Upper lobe of left lung (tissue), 6 donors: Measurements from ENCODE around the gene NR3C2. TPM values are rescaled to one million over a fixed set of nuclear protein-coding genes. Genes with fewer than 3 reads are reported as not detected.

Experiments used
- ATAC-seq, 2 donors: fragments of 200-7000 bp; cut with Tn5 transposase; one replicate each; pipeline ENCODE4 v1.9.1; 2022; ENCODE audit warnings: mild to moderate bottlenecking in 2 of 2, moderate library complexity in 2 of 2; ENCODE audit not compliant: low FRiP score in 2 of 2
- DNase-seq, 2 donors: peaks; one replicate each; pipeline ENCODE4 v3.0.0-alpha.2; 2019 to 2020
- H3K27ac ChIP-seq, 4 donors: fragments of 200-600 bp; sonication (generic); one replicate each; pipeline ENCODE4 v1.5.1; 2016 to 2019
- H3K27me3 ChIP-seq, 4 donors: fragments of 200-600 bp; sonication (generic); one replicate each; pipeline ENCODE4 v1.5.1; 2017 to 2019
- H3K36me3 ChIP-seq, 4 donors: fragments of 200-600 bp; sonication (generic); one replicate each; pipeline ENCODE4 v1.5.1; 2016 to 2019
- H3K4me1 ChIP-seq, 4 donors: fragments of 200-600 bp; sonication (generic); one replicate each; pipeline ENCODE4 v1.5.1; 2018 to 2019
- H3K4me3 ChIP-seq, 4 donors: fragments of 200-600 bp; sonication (generic); one replicate each; pipeline ENCODE4 v1.5.1; 2017 to 2019; ENCODE audit warnings: mild to moderate bottlenecking in 2 of 4, moderate library complexity in 1 of 4
- H3K9me3 ChIP-seq, 4 donors: fragments of 200-600 bp; sonication (generic); one replicate each; pipeline ENCODE4 v1.5.1; 2018 to 2019
- CTCF ChIP-seq, 6 experiments: fragments of 450-650 bp in 4 of 6; fragments of 200-600 bp in 2 of 6; sonication (generic) in 2 of 6; IDR thresholded peaks; one replicate each; pipeline ENCODE4 v1.5.1; 2016 to 2019; ENCODE audit warnings: antibody characterized with exemption in 6 of 6
- EP300 ChIP-seq, 4 donors: sonication (generic); formaldehyde crosslinking; IDR thresholded peaks; one replicate each; pipeline ENCODE4 v1.5.1; 2017; ENCODE audit warnings: antibody characterized with exemption in 4 of 4, control low read depth in 2 of 4
- POLR2A ChIP-seq, 4 donors: fragments of 450-650 bp; IDR thresholded peaks; one replicate each; pipeline ENCODE4 v1.5.1; 2016 to 2017; ENCODE audit warnings: antibody characterized with exemption in 4 of 4, mild to moderate bottlenecking in 2 of 4
- POLR2AphosphoS5 ChIP-seq, 2 donors: sonication (generic); formaldehyde crosslinking; IDR thresholded peaks; one replicate each; pipeline ENCODE4 v1.5.1; 2017; ENCODE audit warnings: antibody characterized with exemption in 2 of 2
- WGBS, 2 donors: methylation state at CpG; one replicate each; pipeline ENCODE4 v1.1.5; 2017 to 2018; 5-methylcytosine and 5-hydroxymethylcytosine counted together
- total RNA-seq, 6 donors: library from RNA; depleted of rRNA in 4 of 6; stranded (reverse); fragments of >200 nt in 4 of 6; gene quantifications; one replicate each; pipeline versions ENCODE4 v1.1.0 to v1.2.1, GENCODE V29; 2016 to 2021
- donor health status: DM: no; HTN: no; CAD: no; lungs with moderate emphysema.
- donor health status: DM: no; HTN: yes; CAD: no; lungs with severe emphysema.

NR3C2 gene
- total RNA-seq, 6 donors from 2014 or later: 10.3 to 39.8 (median 23.7) TPM

DNA sequence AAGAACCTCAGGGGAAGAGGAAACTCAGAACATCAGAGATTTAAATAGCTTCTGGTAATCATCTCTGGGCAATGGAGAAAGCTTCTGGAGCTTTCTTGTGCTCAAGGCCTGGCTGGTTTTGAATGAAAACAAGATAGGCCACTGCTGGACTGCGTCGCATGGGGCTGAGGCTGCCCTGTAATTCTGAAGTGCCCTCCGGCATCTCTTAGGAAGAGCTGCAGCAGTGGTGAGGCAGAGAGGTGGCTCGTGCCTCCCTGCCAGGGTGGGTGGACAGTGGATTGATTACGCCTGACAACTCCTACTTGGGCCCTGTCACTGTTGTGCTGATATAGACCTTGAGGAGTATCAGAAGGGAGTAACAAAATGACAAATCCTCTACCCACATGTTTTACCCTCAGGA, 279.7 kb downstream of the NR3C2 start:
- TF ChIP-seq POLR2AphosphoS5 (IDR thresholded peaks at IDR 0.05) (no peak), POLR2A (IDR thresholded peaks at IDR 0.05) (no peak), EP300 (IDR thresholded peaks at IDR 0.05) (no peak), CTCF (IDR thresholded peaks at IDR 0.05) (no peak)
- DNase-seq: no peak
- no peaks in the 10 kb centered on the region for H3K9me3 ChIP-seq
- peaks cover 0 to 10% (median 1%) of the 10 kb centered on the region in 4 donors for H3K4me1 ChIP-seq
- no peak overlapping the region for H3K27ac ChIP-seq
- WGBS, 2 donors: 89 to 92% methylated on average over 5 of the region's 5 CpGs
- H3K27me3 ChIP-seq: no peaks in the 10 kb centered on the region
- ATAC-seq: no peak
- H3K4me3 ChIP-seq: no peak overlapping the region
- H3K36me3 ChIP-seq: no peaks in the 10 kb centered on the region

DNA sequence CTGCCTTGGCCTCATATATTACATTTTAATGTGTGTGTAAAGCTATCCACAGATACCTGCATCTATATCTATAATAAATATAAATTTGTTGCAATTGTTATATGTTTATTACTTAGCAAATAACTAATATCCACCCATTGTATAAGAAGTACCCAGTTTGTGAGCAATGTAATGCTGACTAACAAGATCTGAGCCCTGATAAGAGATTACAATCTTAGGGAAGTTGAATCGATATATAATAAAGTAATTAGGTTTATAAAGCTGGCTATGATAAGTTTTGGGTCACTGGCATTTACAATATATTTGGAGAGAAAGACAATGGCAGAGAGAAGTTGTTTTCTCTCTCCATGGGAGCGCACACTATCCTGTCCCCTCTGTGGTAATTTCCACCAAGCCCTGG, 280.6 kb downstream of the NR3C2 start:
- WGBS, 2 donors: 81 to 87% methylated on average over 2 of the region's 2 CpGs
- TF ChIP-seq CTCF (IDR thresholded peaks at IDR 0.05) (no peak), EP300 (IDR thresholded peaks at IDR 0.05) (no peak), POLR2A (IDR thresholded peaks at IDR 0.05) (no peak), POLR2AphosphoS5 (IDR thresholded peaks at IDR 0.05) (no peak)
- no peak for ATAC-seq

DNA sequence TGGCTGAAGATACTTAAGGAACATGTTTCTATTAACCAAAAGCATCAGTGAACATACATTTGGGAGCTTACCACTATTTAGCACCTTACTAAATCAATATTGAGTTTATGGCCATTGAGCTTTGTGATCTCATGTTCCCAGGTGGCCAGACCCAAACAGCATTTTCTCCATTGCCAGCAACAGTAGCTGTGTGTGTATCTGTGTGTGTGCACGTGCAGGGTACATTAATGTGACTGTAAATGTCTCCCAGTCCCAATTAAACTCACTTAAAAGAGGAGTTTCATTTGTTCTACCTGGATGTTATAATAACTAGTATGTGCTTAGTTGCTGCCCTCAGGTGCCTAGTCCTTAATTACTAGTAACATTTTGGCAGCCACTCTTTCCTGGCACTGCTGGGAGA, 282.4 kb downstream of the NR3C2 start:
- Histone ChIP-seq H3K36me3 (no peaks in the 10 kb centered on the region), H3K27ac (no peak overlapping the region), H3K9me3 (no peaks in the 10 kb centered on the region), H3K4me3 (no peak overlapping the region), H3K27me3 (no peaks in the 10 kb centered on the region), H3K4me1 (peaks cover 0 to 3% (median 0%) of the 10 kb centered on the region in 4 donors)
- no peak for ATAC-seq
- DNase-seq: no peak
- no peak for TF ChIP-seq POLR2AphosphoS5 (IDR thresholded peaks at IDR 0.05)
- TF ChIP-seq POLR2A (IDR thresholded peaks at IDR 0.05): no peak
- no peak for TF ChIP-seq CTCF (IDR thresholded peaks at IDR 0.05)
- no peak for TF ChIP-seq EP300 (IDR thresholded peaks at IDR 0.05)
- WGBS, 2 donors: 73 to 80% methylated on average over 1 of the region's 1 CpG

More for the DNA sequence above, 280.6 kb downstream of the NR3C2 start:
- DNase-seq: no peak
- Histone ChIP-seq H3K4me1 (peaks cover 0 to 10% (median 1%) of the 10 kb centered on the region in 4 donors), H3K9me3 (no peaks in the 10 kb centered on the region), H3K27me3 (no peaks in the 10 kb centered on the region), H3K4me3 (no peak overlapping the region), H3K36me3 (no peaks in the 10 kb centered on the region), H3K27ac (no peak overlapping the region)

- ATAC-seq: no peak
These were observed 287.4 kb downstream of the NR3C2 start for GRCh38 chr4:148154769-148155168.

More at GRCh38 chr4:148154769-148155168, 287.4 kb downstream of the NR3C2 start:
- WGBS, 2 donors: 83 to 87% methylated on average over 6 of the region's 6 CpGs
- H3K27ac ChIP-seq: no peak overlapping the region
- H3K4me1 ChIP-seq: no peaks in the 10 kb centered on the region
- H3K36me3 ChIP-seq: peaks cover 0 to 24% (median 0%) of the 10 kb centered on the region in 4 donors
- H3K4me3 ChIP-seq: no peak overlapping the region
- DNase-seq: no peak
- no peak for TF ChIP-seq CTCF (IDR thresholded peaks at IDR 0.05)
- TF ChIP-seq EP300 (IDR thresholded peaks at IDR 0.05): no peak
- TF ChIP-seq POLR2AphosphoS5 (IDR thresholded peaks at IDR 0.05): no peak
- no peak for TF ChIP-seq POLR2A (IDR thresholded peaks at IDR 0.05)
- no peaks in the 10 kb centered on the region for H3K9me3 ChIP-seq
- H3K27me3 ChIP-seq: no peaks in the 10 kb centered on the region
